GM12878 (cell line): ENCODE results near the gene RGS6. TPM values are rescaled to one million over a fixed set of nuclear protein-coding genes. Genes with fewer than 3 reads are reported as not detected.

Source experiments
- ATAC-seq: fragments of 200-7000 bp; cut with Tn5 transposase; 3 replicates; pipeline ENCODE4 v1.9.1; 2020; ENCODE audit warnings: mild to moderate bottlenecking, moderate library complexity
- BruUV-seq: library from RNA; stranded (reverse); fragments of 400-500 nt; replicated peaks from 2 replicates; lab custom pipeline; 2021; lab: Mats Ljungman, UMichigan
- CTCF ChIA-PET: fragments of 300-600 bp; sonication (Branson Sonifier 250); formaldehyde crosslinking; extraction: SDS; loops from one replicate; lab custom pipeline; 2021; ENCODE audit warnings: inconsistent platforms; lab: Yijun Ruan, JAX
- POLR2A ChIA-PET: fragments of 350-600 bp; formaldehyde crosslinking; extraction: SDS; loops from one replicate; lab custom pipeline; 2021; ENCODE audit warnings: inconsistent platforms; lab: Charles Lee
- RAD21 ChIA-PET: fragments of 300-600 bp; sonication (Branson Sonifier 250); formaldehyde crosslinking; loops from one replicate; lab custom pipeline; 2023; ENCODE audit warnings: antibody characterized with exemption; ENCODE audit not compliant: unreplicated experiment; lab: Charles Lee
- SMC1A ChIA-PET: fragments of 300-600 bp; sonication (Branson Sonifier 250); formaldehyde crosslinking; loops from one replicate; lab custom pipeline; 2023; ENCODE audit not compliant: unreplicated experiment, uncharacterized antibody; lab: Charles Lee
- DNase-seq: peaks from one replicate; pipeline ENCODE4 v3.0.0-alpha.2; 2011; ENCODE audit warnings: low read depth, low spot score
- FAIRE-seq: peaks from 3 replicates; lab custom pipeline; 2011; peaks lifted over from hg19 to GRCh38; lab: Jason Lieb, UNC
- H2AFZ ChIP-seq: 2 replicates; pipeline ENCODE4 v1.6.0; 2011; ENCODE audit warnings: low read depth, low read length, control low read depth; ENCODE audit not compliant: control insufficient read depth
- H3K27ac ChIP-seq: 2 replicates; pipeline ENCODE4 v1.5.1; 2011; ENCODE audit warnings: control low read depth; ENCODE audit not compliant: control insufficient read depth, insufficient read depth
- H3K27me3 ChIP-seq, 2 experiments: replicated peaks in 1 of 2; 2 replicates each; pipeline versions ENCODE4 v1.6.0 to v1.6.1; 2011; ENCODE audit warnings: low read length in 1 of 2; ENCODE audit not compliant: control insufficient read depth in 2 of 2, insufficient read depth in 2 of 2
- H3K36me3 ChIP-seq, 2 experiments: 2 replicates each; pipeline ENCODE4 v1.5.1; 2011; ENCODE audit warnings: low read length in 1 of 2; ENCODE audit not compliant: control insufficient read depth in 2 of 2, insufficient read depth in 2 of 2
- H3K4me1 ChIP-seq: 2 replicates; pipeline ENCODE4 v1.6.1; 2011; ENCODE audit warnings: mild to moderate bottlenecking, low read length, moderate library complexity, mixed read lengths; ENCODE audit not compliant: control insufficient read depth, insufficient read depth
- H3K4me2 ChIP-seq: 2 replicates; pipeline ENCODE4 v1.6.0; 2011; ENCODE audit warnings: control low read depth; ENCODE audit not compliant: control insufficient read depth, insufficient read depth
- H3K4me3 ChIP-seq: fragments of 200-600 bp; sonication (generic); 2 replicates; pipeline ENCODE4 v1.5.1; 2016
- H3K79me2 ChIP-seq: 2 replicates; pipeline ENCODE4 v1.6.0; 2011; ENCODE audit warnings: low read length; ENCODE audit not compliant: control insufficient read depth, insufficient read depth
- H3K9ac ChIP-seq: 2 replicates; pipeline ENCODE4 v1.8.0; 2011; ENCODE audit warnings: low read length, control low read depth, mixed read lengths; ENCODE audit not compliant: control insufficient read depth, insufficient read depth
- H3K9me3 ChIP-seq: replicated peaks from 3 replicates; pipeline ENCODE4 v1.5.1; 2011; ENCODE audit warnings: mild to moderate bottlenecking, low read length; ENCODE audit not compliant: control insufficient read depth, insufficient read depth
- H4K20me1 ChIP-seq: 2 replicates; pipeline ENCODE4 v1.6.0; 2011; ENCODE audit not compliant: control insufficient read depth, insufficient read depth
- BMI1 ChIP-seq: fragments of 450-650 bp; IDR thresholded peaks from 2 replicates; pipeline ENCODE4 v1.6.1; 2016; ENCODE audit warnings: mild to moderate bottlenecking, moderate library complexity, borderline replicate concordance
- CHD1 ChIP-seq: IDR thresholded peaks from 2 replicates; pipeline ENCODE4 v1.6.1; 2012; ENCODE audit warnings: low read depth, low read length, improper control_type of control experiment
- CUX1 ChIP-seq: IDR thresholded peaks from 2 replicates; pipeline ENCODE4 v1.6.1; 2012; ENCODE audit warnings: improper control_type of control experiment, low read depth, low read length; ENCODE audit not compliant: insufficient replicate concordance
- HCFC1 ChIP-seq: fragments of 150-350 bp; IDR thresholded peaks from 2 replicates; pipeline ENCODE4 v1.6.1; 2014; ENCODE audit warnings: low read length
- HDAC6 ChIP-seq: fragments of 200-600 bp; sonication (generic); IDR thresholded peaks from one replicate; pipeline ENCODE4 v1.8.0; 2017; ENCODE audit warnings: antibody characterized with exemption; ENCODE audit not compliant: unreplicated experiment
- MLLT1 ChIP-seq: fragments of 450-650 bp; IDR thresholded peaks from 2 replicates; pipeline ENCODE4 v1.6.1; 2016; ENCODE audit warnings: mild to moderate bottlenecking
- MXI1 ChIP-seq: fragments of 150-350 bp; IDR thresholded peaks from 2 replicates; pipeline ENCODE4 v1.6.1; 2011; ENCODE audit warnings: low read depth, mild to moderate bottlenecking, inconsistent platforms, low read length, improper control_type of control experiment
- RAD21 ChIP-seq: IDR thresholded peaks from 2 replicates; pipeline ENCODE4 v1.6.1; 2011; ENCODE audit warnings: mild to moderate bottlenecking, low read depth, low read length, moderate library complexity; ENCODE audit not compliant: insufficient read depth
- SMARCA5 ChIP-seq: fragments of 450-650 bp; IDR thresholded peaks from 2 replicates; pipeline ENCODE4 v1.6.1; 2017; ENCODE audit warnings: mild to moderate bottlenecking
- TCF7 ChIP-seq: IDR thresholded peaks from 2 replicates; pipeline ENCODE4 v1.6.1; 2014; ENCODE audit warnings: antibody characterized with exemption, borderline replicate concordance
- ZSCAN29 ChIP-seq: fragments of 450-650 bp; IDR thresholded peaks from 2 replicates; pipeline ENCODE4 v1.6.1; 2017; ENCODE audit warnings: mild to moderate bottlenecking, moderate library complexity
- WGBS: methylation state at CpG from one replicate; pipeline ENCODE4 v1.1.6; 2016; ENCODE audit warnings: low lambda C conversion rate; ENCODE audit not compliant: insufficient replicate concordance, insufficient coverage; ENCODE audit errors: missing lambda C conversion rate; 5-methylcytosine and 5-hydroxymethylcytosine counted together
- in situ Hi-C: fragments of 300-500 bp; cut with MboI; formaldehyde crosslinking; loops from 9 replicates; pipeline ENCODE4 v1.14.3; 2018; ENCODE audit warnings: mixed read lengths
- intact Hi-C: fragments of 100-400 bp; cut with micrococcal nuclease; formaldehyde crosslinking; loops from one replicate; pipeline ENCODE4 v1.14.2; 2022; ENCODE audit not compliant: unreplicated experiment
- polyA plus RNA-seq, 11 experiments: library from polyadenylated mRNA; depleted of rRNA in 4 of 11; unstranded in 6 of 11; stranded (reverse) in 5 of 11; fragments of >200 nt; fragmentation: Nextera tagmentation in 4 of 11; fragmentation: Illumina TruSeq in 1 of 11; extraction: Ambion mirVana in 4 of 11; extraction: Trizol in 1 of 11; gene quantifications; 1 replicate in 1 of 11; 2 replicates in 10 of 11; pipeline versions ENCODE4 v1.2.1 to v1.2.3, GENCODE V29; 2011 to 2016; ENCODE audit warnings: inconsistent platforms in 2 of 11, missing spikeins in 2 of 11, low read depth in 1 of 11
- total RNA-seq, 4 experiments: library from RNA; depleted of rRNA in 3 of 4; stranded (reverse); fragments of >200 nt in 3 of 4; fragmentation: Illumina TruSeq in 1 of 4; extraction: Trizol in 1 of 4; gene quantifications; 2 replicates each; pipeline versions ENCODE4 v1.2.1 to v1.2.3, GENCODE V29; 2013 to 2021
- TF ChIP-seq, protein P1 (sequence below): fragments of 150-350 bp; IDR thresholded peaks from 2 replicates; pipeline ENCODE4 v1.6.1; 2014; ENCODE audit warnings: mild to moderate bottlenecking, low read depth, low read length

RGS6 gene
- total and polyA plus RNA-seq, 10 of the 15 experiments (the other 5 are each of a cell fraction or from before 2014, with no cell fraction given) = 3.9 to 18.1 (median 12.4) TPM

GRCh38 chr14:72583316-72584272, 651.4 kb downstream of the RGS6 start:
- H3K27me3 ChIP-seq = no peaks in the 10 kb centered on the region
- WGBS = 80% methylated on average over 5 of the region's 5 CpGs
- no peak overlapping the region for H3K4me3 ChIP-seq
- in situ Hi-C loops = no loop called here
- H3K79me2 ChIP-seq = no peaks in the 10 kb centered on the region
- ChIA-PET POLR2A (no interaction called here), CTCF (interaction anchor here (0.6 kb wide), 1 partner anchor 130 kb away, joined by 3 read pairs; no protein-coding TSS in a partner anchor), RAD21 (interaction anchor here (1.5 kb wide), 1 partner anchor 14 kb away, joined by 4 read pairs; no protein-coding TSS in a partner anchor), SMC1A (interaction anchor here (0.6 to 1.9 kb wide), 6 partner anchors 14 to 248 kb away, joined by 3 to 6 read pairs (median 4); no protein-coding TSS in a partner anchor)
- no TSS peak for BruUV-seq
- DNase-seq = no peak
- peaks cover 5% of the 10 kb centered on the region for H3K4me1 ChIP-seq
- ATAC-seq = no peak
- H4K20me1 ChIP-seq = no peaks in the 10 kb centered on the region
- no peak overlapping the region for H3K27ac ChIP-seq
- no peak overlapping the region for H2AFZ ChIP-seq
- no peak overlapping the region for H3K9ac ChIP-seq
- no peak for FAIRE-seq
- intact Hi-C loops = no loop called here
- TF ChIP-seq BMI1 (no peak), TCF7 (no peak), CHD1 (no peak), SMARCA5 (no peak), HDAC6 (no peak), HCFC1 (no peak), CUX1 (no peak), MXI1 (no peak), ZSCAN29 (no peak), MLLT1 (no peak), RAD21 (no peak)
- TF ChIP-seq, protein P1, sequence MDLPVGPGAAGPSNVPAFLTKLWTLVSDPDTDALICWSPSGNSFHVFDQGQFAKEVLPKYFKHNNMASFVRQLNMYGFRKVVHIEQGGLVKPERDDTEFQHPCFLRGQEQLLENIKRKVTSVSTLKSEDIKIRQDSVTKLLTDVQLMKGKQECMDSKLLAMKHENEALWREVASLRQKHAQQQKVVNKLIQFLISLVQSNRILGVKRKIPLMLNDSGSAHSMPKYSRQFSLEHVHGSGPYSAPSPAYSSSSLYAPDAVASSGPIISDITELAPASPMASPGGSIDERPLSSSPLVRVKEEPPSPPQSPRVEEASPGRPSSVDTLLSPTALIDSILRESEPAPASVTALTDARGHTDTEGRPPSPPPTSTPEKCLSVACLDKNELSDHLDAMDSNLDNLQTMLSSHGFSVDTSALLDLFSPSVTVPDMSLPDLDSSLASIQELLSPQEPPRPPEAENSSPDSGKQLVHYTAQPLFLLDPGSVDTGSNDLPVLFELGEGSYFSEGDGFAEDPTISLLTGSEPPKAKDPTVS = no peak
- no peaks in the 10 kb centered on the region for H3K36me3 ChIP-seq
- no peaks in the 10 kb centered on the region; the same call in 2 of the 3 replicates for H3K9me3 ChIP-seq
- H3K4me2 ChIP-seq = no peak overlapping the region
